ENCODE measurements around the gene ADI1. TPM values are rescaled to one million over a fixed set of nuclear protein-coding genes. Genes with fewer than 3 reads are reported as not detected.

Gene ADI1
- total and polyA plus RNA-seq, 7 donors: 42.5 to 137 (median 43.7) TPM

DNA sequence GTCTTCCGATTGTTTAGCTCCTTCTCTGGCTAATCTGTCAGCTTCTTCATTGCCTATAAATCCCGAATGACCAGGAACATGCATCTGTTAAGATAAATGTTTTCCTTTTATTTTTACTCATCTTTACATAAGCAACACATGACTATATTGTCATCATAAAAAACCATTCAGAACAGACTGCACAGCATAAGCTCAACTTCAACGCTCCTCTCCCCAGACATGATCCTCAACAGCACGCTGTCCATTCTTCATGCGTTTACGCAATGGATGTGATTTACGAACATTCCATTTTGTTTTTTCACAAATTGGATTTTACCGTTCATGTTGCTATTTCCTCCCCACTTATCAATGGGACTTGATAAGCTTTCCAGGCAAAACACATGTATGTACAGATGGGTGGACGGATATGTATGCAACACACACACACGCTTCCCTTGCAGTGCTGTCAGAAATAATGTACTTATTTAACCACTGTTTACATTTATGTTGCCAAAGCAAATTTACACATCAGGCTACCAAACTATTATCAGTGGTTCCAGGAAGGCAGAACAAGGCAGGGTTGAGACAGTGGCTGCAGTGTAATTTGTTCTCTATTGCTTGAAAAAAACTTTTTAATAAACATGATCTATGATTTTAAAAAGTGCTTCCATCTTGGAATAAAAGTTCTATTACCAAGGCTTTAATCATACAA lies 26.6 kb upstream of the ADI1 start:
- ATAC-seq: no peak
- Histone ChIP-seq H3K4me3 (no peak overlapping the region), H3K27ac (no peak overlapping the region), H3K27me3 (ENCODE audit: insufficient read depth in 3 of 3, low read length in 2 of 3) (no peaks in the 10 kb centered on the region), H3K4me1 (no peaks in the 10 kb centered on the region), H3K36me3 (ENCODE audit: insufficient read depth in 1 of 2, low read depth in 1 of 2) (peaks cover 19 to 100% of the 10 kb centered on the region in 2 donors), H3K9me3 (no peaks in the 10 kb centered on the region)
- DNase-seq: no peak
- intact Hi-C loops (cut with DNase I): no loop called here
- TF ChIP-seq CTCF (IDR thresholded peaks at IDR 0.05): no peak
- 92 to 95% (median 94%) methylated on average over 10 of the region's 10 CpGs for WGBS, 3 donors

- peak in 2 of 4 donors; percentile 52 to 60 for ATAC-seq
- TF ChIP-seq CTCF (IDR thresholded peaks at IDR 0.05): no peak
- 58 to 64% (median 59%) methylated on average over 6 of the region's 6 CpGs for WGBS, 3 donors
Observed at GRCh38 chr2:3543023-3543683, 23.8 kb upstream of the ADI1 start.

GRCh38 chr2:3542107-3542506 lies 22.8 kb upstream of the ADI1 start:
- intact Hi-C loops (cut with DNase I): no loop called here
- no peak for TF ChIP-seq CTCF (IDR thresholded peaks at IDR 0.05)
- Histone ChIP-seq H3K4me3 (no peak overlapping the region), H3K9me3 (no peaks in the 10 kb centered on the region), H3K27ac (no peak overlapping the region), H3K27me3 (ENCODE audit: insufficient read depth in 3 of 3, low read length in 2 of 3) (no peaks in the 10 kb centered on the region), H3K36me3 (ENCODE audit: insufficient read depth in 1 of 2, low read depth in 1 of 2) (peaks cover 9 to 83% of the 10 kb centered on the region in 2 donors), H3K4me1 (no peaks in the 10 kb centered on the region)
- DNase-seq (no peak), ATAC-seq (no peak)
- 87 to 95% (median 91%) methylated on average over 5 of the region's 5 CpGs for WGBS, 3 donors

More at GRCh38 chr2:3543023-3543683, 23.8 kb upstream of the ADI1 start:
- Histone ChIP-seq H3K9me3 (no peaks in the 10 kb centered on the region), H3K4me1 (no peaks in the 10 kb centered on the region), H3K4me3 (no peak overlapping the region), H3K27ac (no peak overlapping the region), H3K27me3 (ENCODE audit: insufficient read depth in 3 of 3, low read length in 2 of 3) (no peaks in the 10 kb centered on the region), H3K36me3 (ENCODE audit: insufficient read depth in 1 of 2, low read depth in 1 of 2) (peaks cover 12 to 94% of the 10 kb centered on the region in 2 donors)
- DNase-seq: no peak
- intact Hi-C loops (cut with DNase I): no loop called here

- TF ChIP-seq CTCF (IDR thresholded peaks at IDR 0.05): no peak
- DNase-seq: no peak
- Histone ChIP-seq H3K4me1 (peaks cover 4% of the 10 kb centered on the region), H3K4me3 (no peak overlapping the region), H3K9me3 (no peaks in the 10 kb centered on the region), H3K27me3 (ENCODE audit: insufficient read depth in 3 of 3, low read length in 2 of 3) (no peaks in the 10 kb centered on the region), H3K27ac (no peak overlapping the region), H3K36me3 (ENCODE audit: insufficient read depth in 1 of 2, low read depth in 1 of 2) (peaks cover 3 to 61% of the 10 kb centered on the region in 2 donors)
- intact Hi-C loops (cut with DNase I): no loop called here
- 84 to 90% (median 87%) methylated on average over 9 of the region's 9 CpGs for WGBS, 3 donors
- ATAC-seq: no peak
Observed at GRCh38 chr2:3539836-3540235, 20.5 kb upstream of the ADI1 start.

Data from psoas muscle (tissue), 8 donors.